ENCODE measurements around the gene VWA8. TPM values are rescaled to one million over a fixed set of nuclear protein-coding genes. Genes with fewer than 3 reads are reported as not detected.
"Not testable (repeated sequence)": the region's sequence is repeated elsewhere in the genome, so short reads cannot be mapped to it uniquely, and the experiment has no call there.

VWA8 gene
- total RNA-seq, 4 donors from 2014 or later: 12.0 to 34.0 (median 16.6) TPM

- Histone ChIP-seq H3K4me3 (no peak overlapping the region), H3K4me1 (peaks cover 19% of the 10 kb centered on the region), H3K36me3 (peaks cover under 1% of the 10 kb centered on the region), H3K27ac (no peak overlapping the region), H3K9me3 (no peaks in the 10 kb centered on the region), H3K27me3 (no peaks in the 10 kb centered on the region)
- DNase-seq (ENCODE audit: low spot score in 2 of 2): no peak
- TF ChIP-seq, protein P1, sequence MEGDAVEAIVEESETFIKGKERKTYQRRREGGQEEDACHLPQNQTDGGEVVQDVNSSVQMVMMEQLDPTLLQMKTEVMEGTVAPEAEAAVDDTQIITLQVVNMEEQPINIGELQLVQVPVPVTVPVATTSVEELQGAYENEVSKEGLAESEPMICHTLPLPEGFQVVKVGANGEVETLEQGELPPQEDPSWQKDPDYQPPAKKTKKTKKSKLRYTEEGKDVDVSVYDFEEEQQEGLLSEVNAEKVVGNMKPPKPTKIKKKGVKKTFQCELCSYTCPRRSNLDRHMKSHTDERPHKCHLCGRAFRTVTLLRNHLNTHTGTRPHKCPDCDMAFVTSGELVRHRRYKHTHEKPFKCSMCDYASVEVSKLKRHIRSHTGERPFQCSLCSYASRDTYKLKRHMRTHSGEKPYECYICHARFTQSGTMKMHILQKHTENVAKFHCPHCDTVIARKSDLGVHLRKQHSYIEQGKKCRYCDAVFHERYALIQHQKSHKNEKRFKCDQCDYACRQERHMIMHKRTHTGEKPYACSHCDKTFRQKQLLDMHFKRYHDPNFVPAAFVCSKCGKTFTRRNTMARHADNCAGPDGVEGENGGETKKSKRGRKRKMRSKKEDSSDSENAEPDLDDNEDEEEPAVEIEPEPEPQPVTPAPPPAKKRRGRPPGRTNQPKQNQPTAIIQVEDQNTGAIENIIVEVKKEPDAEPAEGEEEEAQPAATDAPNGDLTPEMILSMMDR (IDR thresholded peaks at IDR 0.05): no peak
- no peak for TF ChIP-seq POLR2AphosphoS5 (IDR thresholded peaks at IDR 0.05)
- no peak for TF ChIP-seq POLR2A (IDR thresholded peaks at IDR 0.05)
- TF ChIP-seq EP300 (IDR thresholded peaks at IDR 0.05): no peak
These were observed 46.4 kb downstream of the VWA8 start for GRCh38 chr13:41914552-41914951.

- H3K9me3 ChIP-seq: no peaks in the 10 kb centered on the region
- H3K4me3 ChIP-seq: no peak overlapping the region
- TF ChIP-seq POLR2A (IDR thresholded peaks at IDR 0.05) (no peak), EP300 (IDR thresholded peaks at IDR 0.05) (no peak), POLR2AphosphoS5 (IDR thresholded peaks at IDR 0.05) (no peak)
- TF ChIP-seq, protein P1 (IDR thresholded peaks at IDR 0.05): no peak
- 88% methylated on average over 2 of the region's 2 CpGs for WGBS
- peaks cover 11% of the 10 kb centered on the region for H3K36me3 ChIP-seq
- H3K4me1 ChIP-seq: no peaks in the 10 kb centered on the region
- no peak overlapping the region for H3K27ac ChIP-seq
- no peak for DNase-seq (ENCODE audit: low spot score in 2 of 2)
- H3K27me3 ChIP-seq: no peaks in the 10 kb centered on the region
These were observed 51.4 kb downstream of the VWA8 start for GRCh38 chr13:41909506-41909905.

DNA sequence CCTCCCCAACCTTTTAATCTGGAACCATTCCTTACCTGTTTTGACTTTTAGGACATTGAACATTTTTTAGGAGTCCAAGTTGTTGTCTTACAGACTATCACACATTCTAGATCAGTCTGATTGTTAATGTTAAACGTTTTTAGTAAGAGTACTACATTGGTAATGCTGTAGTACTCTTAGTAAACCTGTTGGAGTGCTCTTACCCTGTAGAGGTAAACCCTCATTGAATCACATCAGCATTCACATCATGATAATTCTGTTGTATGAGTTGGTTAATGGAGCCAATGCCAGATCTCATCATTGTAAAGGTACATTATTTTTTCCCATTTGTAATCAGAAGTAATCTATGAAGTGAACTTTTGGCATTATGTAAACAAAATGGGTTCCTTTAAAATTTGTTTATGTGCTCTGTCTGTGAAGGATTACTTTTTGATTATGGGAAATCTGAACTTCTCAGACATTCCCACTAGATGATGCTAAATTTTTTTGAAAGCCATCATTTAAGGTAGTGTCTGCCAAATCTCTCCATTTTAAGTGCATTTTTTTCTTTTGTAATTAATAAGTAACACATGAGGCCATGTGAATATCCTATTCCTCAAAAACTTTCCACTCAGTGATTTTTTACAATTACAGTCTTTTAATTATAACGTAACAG lies 55.2 kb downstream of the VWA8 start:
- Histone ChIP-seq H3K27me3 (no peaks in the 10 kb centered on the region), H3K27ac (no peak overlapping the region), H3K4me1 (no peaks in the 10 kb centered on the region), H3K36me3 (peaks cover 11% of the 10 kb centered on the region), H3K4me3 (no peak overlapping the region), H3K9me3 (no peaks in the 10 kb centered on the region)
- DNase-seq (ENCODE audit: low spot score in 2 of 2): no peak
- 34% methylated on average over 2 of the region's 2 CpGs for WGBS
- TF ChIP-seq POLR2A (IDR thresholded peaks at IDR 0.05): no peak
- TF ChIP-seq POLR2AphosphoS5 (IDR thresholded peaks at IDR 0.05): no peak
- TF ChIP-seq EP300 (IDR thresholded peaks at IDR 0.05): no peak
- TF ChIP-seq, protein P1 (IDR thresholded peaks at IDR 0.05): peak; percentile 13 to 68

DNA sequence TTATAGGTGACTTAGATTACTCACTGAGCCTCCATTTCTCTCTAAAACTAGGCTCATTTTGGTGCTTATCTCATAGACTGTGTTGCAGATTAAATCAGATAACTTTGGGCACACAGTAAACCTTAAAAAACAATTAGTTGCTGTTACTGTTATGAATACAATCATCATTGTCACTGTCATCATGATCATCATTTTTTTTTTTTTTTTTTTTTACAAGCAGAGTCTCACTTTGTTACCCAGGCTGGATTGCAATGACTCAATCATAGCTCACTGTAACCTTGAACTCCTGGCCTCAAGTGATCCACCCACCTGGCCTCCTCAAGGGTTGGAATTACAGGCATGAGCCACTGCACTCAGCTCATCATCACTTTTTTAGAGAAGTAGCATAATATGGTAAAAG lies 60.0 kb downstream of the VWA8 start:
- DNase-seq (ENCODE audit: low spot score in 2 of 2): no peak
- TF ChIP-seq POLR2AphosphoS5 (IDR thresholded peaks at IDR 0.05) (no peak), EP300 (IDR thresholded peaks at IDR 0.05) (no peak), POLR2A (IDR thresholded peaks at IDR 0.05) (no peak)
- TF ChIP-seq, protein P1 (IDR thresholded peaks at IDR 0.05): no peak
- no peaks in the 10 kb centered on the region for H3K9me3 ChIP-seq
- peaks cover 6% of the 10 kb centered on the region for H3K36me3 ChIP-seq
- no peak overlapping the region for H3K27ac ChIP-seq
- H3K4me1 ChIP-seq: no peaks in the 10 kb centered on the region
- no peaks in the 10 kb centered on the region for H3K27me3 ChIP-seq
- H3K4me3 ChIP-seq: no peak overlapping the region

DNA sequence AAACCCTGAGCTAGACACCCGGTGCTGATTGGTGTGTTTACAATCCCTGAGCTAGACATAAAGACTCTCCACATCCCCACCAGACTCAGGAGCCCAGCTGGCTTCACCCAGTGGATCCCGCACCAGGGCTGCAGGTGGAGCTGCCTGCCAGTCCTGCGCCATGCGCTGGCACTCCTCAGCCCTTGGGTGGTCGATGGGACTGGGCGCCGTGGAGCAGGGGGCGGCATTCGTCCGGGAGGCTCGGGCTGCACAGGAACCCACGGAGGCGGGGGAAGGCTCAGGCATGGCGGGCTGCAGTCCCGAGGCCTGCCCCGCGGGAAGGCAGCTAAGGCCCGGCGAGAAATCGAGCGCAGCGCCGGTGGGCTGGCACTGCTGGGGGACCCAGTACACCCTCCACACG lies 62.5 kb downstream of the VWA8 start:
- DNase-seq (ENCODE audit: low spot score in 2 of 2); H3K4me1 ChIP-seq; H3K4me3 ChIP-seq; H3K27ac ChIP-seq; H3K9me3 ChIP-seq; H3K27me3 ChIP-seq; H3K36me3 ChIP-seq: not testable (repeated sequence)
- 100% methylated on average over 1 of the region's 24 CpGs for WGBS

DNA sequence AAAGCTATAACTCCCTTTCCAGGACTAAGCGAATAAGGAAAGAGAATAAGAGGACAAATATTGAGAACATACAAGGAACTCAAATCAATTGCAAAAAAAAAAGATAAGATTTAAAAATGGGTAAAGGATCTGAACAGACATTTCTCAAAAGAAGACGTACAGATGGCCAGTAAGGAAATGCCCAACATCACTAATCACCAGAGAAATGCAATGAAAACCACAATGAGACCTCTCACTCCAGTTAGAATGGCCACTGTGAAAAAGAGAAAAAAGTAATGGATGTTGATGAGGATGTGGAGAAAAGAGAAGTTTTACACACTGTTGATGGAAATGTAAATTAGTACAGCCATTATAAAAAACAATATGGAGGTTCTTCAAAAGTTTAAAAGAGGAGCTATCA lies 63.8 kb downstream of the VWA8 start:
- H3K36me3 ChIP-seq: peaks cover 6% of the 10 kb centered on the region
- TF ChIP-seq POLR2AphosphoS5 (IDR thresholded peaks at IDR 0.05): no peak
- TF ChIP-seq POLR2A (IDR thresholded peaks at IDR 0.05): no peak
- TF ChIP-seq, protein P1 (IDR thresholded peaks at IDR 0.05): no peak
- TF ChIP-seq EP300 (IDR thresholded peaks at IDR 0.05): no peak
- 95% methylated on average over 2 of the region's 2 CpGs for WGBS

More for the DNA sequence above, 63.8 kb downstream of the VWA8 start:
- Histone ChIP-seq H3K9me3 (no peaks in the 10 kb centered on the region), H3K27ac (no peak overlapping the region), H3K4me1 (no peaks in the 10 kb centered on the region), H3K27me3 (no peaks in the 10 kb centered on the region), H3K4me3 (no peak overlapping the region)
- no peak for DNase-seq (ENCODE audit: low spot score in 2 of 2)
